ENCODE results near the gene NOTCH2. TPM values are rescaled to one million over a fixed set of nuclear protein-coding genes. Genes with fewer than 3 reads are reported as not detected.

NOTCH2 gene
- total RNA-seq, 3 donors from 2014 or later: 57.7 to 99.3 (median 60.8) TPM

GRCh38 chr1:119929643-119930315, 139.7 kb downstream of the NOTCH2 start:
- H3K4me3 ChIP-seq: no peak overlapping the region
- DNase-seq (no peak), ATAC-seq (peak; percentile 10)
- peaks cover 8% of the 10 kb centered on the region for H3K9me3 ChIP-seq
- TF ChIP-seq CTCF (IDR thresholded peaks at IDR 0.05): no peak
- no peaks in the 10 kb centered on the region for H3K4me1 ChIP-seq (ENCODE audit: low read depth)
- intact Hi-C loops (cut with DNase I, micrococcal nuclease): no loop called here
- H3K36me3 ChIP-seq (ENCODE audit: low read depth): no peaks in the 10 kb centered on the region

- Histone ChIP-seq H3K4me1 (ENCODE audit: low read depth) (no peaks in the 10 kb centered on the region), H3K4me3 (no peak overlapping the region), H3K9me3 (no peaks in the 10 kb centered on the region), H3K36me3 (ENCODE audit: low read depth) (no peaks in the 10 kb centered on the region)
- intact Hi-C loops (cut with DNase I, micrococcal nuclease): no loop called here
- DNase-seq (no peak), ATAC-seq (no peak)
- no peak for TF ChIP-seq CTCF (IDR thresholded peaks at IDR 0.05)
Measured at GRCh38 chr1:119926553-119926952, 142.9 kb downstream of the NOTCH2 start.

- Histone ChIP-seq H3K36me3 (ENCODE audit: low read depth) (no peaks in the 10 kb centered on the region), H3K9me3 (no peaks in the 10 kb centered on the region), H3K4me1 (ENCODE audit: low read depth) (no peaks in the 10 kb centered on the region), H3K4me3 (no peak overlapping the region)
- ATAC-seq (no peak), DNase-seq (no peak)
- intact Hi-C loops (cut with DNase I, micrococcal nuclease): no loop called here
- no peak for TF ChIP-seq CTCF (IDR thresholded peaks at IDR 0.05)
Measured at GRCh38 chr1:119924948-119925898, 144.2 kb downstream of the NOTCH2 start.

GRCh38 chr1:119920104-119920968, 149.1 kb downstream of the NOTCH2 start:
- no peak for ATAC-seq
- no peak for TF ChIP-seq CTCF (IDR thresholded peaks at IDR 0.05)

GRCh38 chr1:119919241-119919640, 150.2 kb downstream of the NOTCH2 start:
- intact Hi-C loops (cut with DNase I, micrococcal nuclease): no loop called here
- Histone ChIP-seq H3K36me3 (ENCODE audit: low read depth) (no peaks in the 10 kb centered on the region), H3K4me3 (no peak overlapping the region), H3K4me1 (ENCODE audit: low read depth) (no peaks in the 10 kb centered on the region), H3K9me3 (no peaks in the 10 kb centered on the region)
- no peak for DNase-seq
- no peak for ATAC-seq
- TF ChIP-seq CTCF (IDR thresholded peaks at IDR 0.05): no peak

More at GRCh38 chr1:119920104-119920968, 149.1 kb downstream of the NOTCH2 start:
- Histone ChIP-seq H3K4me1 (ENCODE audit: low read depth) (no peaks in the 10 kb centered on the region), H3K4me3 (no peak overlapping the region), H3K9me3 (no peaks in the 10 kb centered on the region), H3K36me3 (ENCODE audit: low read depth) (no peaks in the 10 kb centered on the region)
- intact Hi-C loops (cut with DNase I, micrococcal nuclease): no loop called here
- DNase-seq: no peak

Data from mucosa of descending colon (tissue), 3 donors.